Caco-2 (cell line): ENCODE results near the gene GOLT1A. TPM values are rescaled to one million over a fixed set of nuclear protein-coding genes. Genes with fewer than 3 reads are reported as not detected.

Experiments used
- BruUV-seq: library from RNA; stranded (reverse); fragments of 400-500 nt; replicated peaks from 2 replicates; lab custom pipeline; 2021; lab: Mats Ljungman, UMichigan
- CTCF ChIA-PET: fragments of 300-600 bp; sonication (Branson Sonifier 250); formaldehyde crosslinking; loops from one replicate; lab custom pipeline; 2022; ENCODE audit warnings: antibody characterized with exemption; lab: Charles Lee
- POLR2A ChIA-PET: fragments of 300-600 bp; sonication (Branson Sonifier 250); formaldehyde crosslinking; loops from one replicate; lab custom pipeline; 2022; ENCODE audit warnings: antibody characterized with exemption; lab: Charles Lee
- DNase-seq, 2 experiments: peaks; one replicate each; pipeline versions ENCODE4 v3.0.0 to v3.0.0-alpha.2; 2020 to 2022
- H3K27me3 ChIP-seq: replicated peaks from 2 replicates; pipeline ENCODE4 v1.6.0; 2011; ENCODE audit warnings: low read length; ENCODE audit not compliant: control insufficient read depth, insufficient read depth
- H3K36me3 ChIP-seq: 2 replicates; pipeline ENCODE4 v1.5.1; 2011; ENCODE audit warnings: low read length; ENCODE audit not compliant: control insufficient read depth, insufficient read depth
- H3K4me1 ChIP-seq: fragments of 250-450 bp; sonication (Bioruptor Pico); 2 replicates; pipeline ENCODE4 v1.5.1; 2020; ENCODE audit warnings: mild to moderate bottlenecking
- H3K4me3 ChIP-seq: 2 replicates; pipeline ENCODE4 v1.5.1; 2011; ENCODE audit warnings: low read depth, mild to moderate bottlenecking, control low read depth, low read length
- H3K9me3 ChIP-seq: fragments of 250-450 bp; sonication (Bioruptor Pico); 2 replicates; pipeline ENCODE4 v1.5.1; 2020; ENCODE audit warnings: mild to moderate bottlenecking, moderate library complexity
- H3K27ac Mint-ChIP-seq: one replicate; pipeline ENCODE4 v1.8.0; 2022; ENCODE audit warnings: mixed read lengths; ENCODE audit not compliant: unreplicated experiment
- H3K27me3 Mint-ChIP-seq: one replicate; pipeline ENCODE4 v1.8.0; 2022; ENCODE audit warnings: mixed read lengths; ENCODE audit not compliant: insufficient read depth, unreplicated experiment
- H3K36me3 Mint-ChIP-seq: one replicate; pipeline ENCODE4 v1.8.0; 2022; ENCODE audit warnings: mild to moderate bottlenecking, mixed read lengths; ENCODE audit not compliant: insufficient read depth, unreplicated experiment
- H3K4me1 Mint-ChIP-seq: one replicate; pipeline ENCODE4 v1.8.0; 2022; ENCODE audit warnings: low read depth, mixed read lengths; ENCODE audit not compliant: unreplicated experiment
- H3K4me3 Mint-ChIP-seq: one replicate; pipeline ENCODE4 v1.8.0; 2022; ENCODE audit warnings: mild to moderate bottlenecking, moderate library complexity, mixed read lengths; ENCODE audit not compliant: unreplicated experiment
- H3K9me3 Mint-ChIP-seq: one replicate; pipeline ENCODE4 v1.8.0; 2022; ENCODE audit warnings: mixed read lengths; ENCODE audit not compliant: unreplicated experiment
- CTCF ChIP-seq, 2 experiments: fragments of 200-600 bp in 1 of 2; IDR thresholded peaks; 1 replicate in 1 of 2; 2 replicates in 1 of 2; pipeline versions ENCODE4 v1.5.1 to v1.8.0; 2011 to 2022; ENCODE audit warnings: antibody characterized with exemption in 1 of 2, control low read depth in 1 of 2, inconsistent platforms in 1 of 2, low read depth in 1 of 2, low read length in 1 of 2, mild to moderate bottlenecking in 1 of 2, moderate library complexity in 1 of 2; ENCODE audit not compliant: insufficient read depth in 1 of 2, severe bottlenecking in 1 of 2, unreplicated experiment in 1 of 2
- intact Hi-C: fragments of 100-400 bp; cut with micrococcal nuclease; formaldehyde crosslinking; loops from one replicate; pipeline ENCODE4 v1.10.0; 2022; ENCODE audit not compliant: unreplicated experiment
- total RNA-seq: library from RNA; stranded (reverse); gene quantifications from 2 replicates; pipeline ENCODE4 v1.2.3, GENCODE V29; 2022

GOLT1A gene
- total RNA-seq, 1 experiment from 2014 or later, result 25.9 TPM

GRCh38 chr1:204150702-204151551, 62.9 kb downstream of the GOLT1A start:
- H3K27me3 ChIP-seq, result no peaks in the 10 kb centered on the region
- POLR2A ChIA-PET, result interaction anchor here (1.5 kb wide), 1 partner anchor 63 kb away, joined by 5 read pairs; the partner anchor contains the start of gene GOLT1A
- H3K27ac Mint-ChIP-seq, result no peak overlapping the region

GRCh38 chr1:204149635-204150565, 63.9 kb downstream of the GOLT1A start:
- Histone ChIP-seq H3K4me3 (no peak overlapping the region), H3K27me3 (no peaks in the 10 kb centered on the region), H3K36me3 (no peaks in the 10 kb centered on the region; the same call in 1 of the 2 replicates), H3K9me3 (no peaks in the 10 kb centered on the region), H3K4me1 (peaks cover 17% of the 10 kb centered on the region)
- H3K9me3 Mint-ChIP-seq, result no peaks in the 10 kb centered on the region
- ChIA-PET POLR2A (no interaction called here), CTCF (interaction anchor here (0.5 to 1.0 kb wide), 3 partner anchors 12 to 90 kb away, joined by 3 to 4 read pairs (median 4); no protein-coding TSS in a partner anchor)
- BruUV-seq, result no TSS peak
- DNase-seq, result no peak
- intact Hi-C loops, result no loop called here
- no peak for TF ChIP-seq CTCF (IDR thresholded peaks at IDR 0.05; ENCODE audit: insufficient read depth in 1 of 2, low read depth in 1 of 2, low read length in 1 of 2, severe bottlenecking in 1 of 2, unreplicated experiment in 1 of 2)
- H3K27ac Mint-ChIP-seq, result no peak overlapping the region
- no peaks in the 10 kb centered on the region for H3K36me3 Mint-ChIP-seq
- peaks cover 9% of the 10 kb centered on the region for H3K4me1 Mint-ChIP-seq
- peak overlapping the region; percentile 71 for H3K4me3 Mint-ChIP-seq
- no peaks in the 10 kb centered on the region for H3K27me3 Mint-ChIP-seq

More at GRCh38 chr1:204150702-204151551, 62.9 kb downstream of the GOLT1A start:
- Histone ChIP-seq H3K9me3 (no peaks in the 10 kb centered on the region), H3K36me3 (no peaks in the 10 kb centered on the region; the same call in 1 of the 2 replicates), H3K4me1 (peaks cover 7% of the 10 kb centered on the region), H3K4me3 (peak overlapping the region; percentile 59)
- Mint-ChIP-seq H3K4me3 (peak overlapping the region; percentile 71), H3K9me3 (no peaks in the 10 kb centered on the region), H3K36me3 (no peaks in the 10 kb centered on the region), H3K27me3 (no peaks in the 10 kb centered on the region), H3K4me1 (peaks cover under 1% of the 10 kb centered on the region)
- CTCF ChIA-PET, result interaction anchor here (0.5 to 1.0 kb wide), 3 partner anchors 11 to 91 kb away, joined by 3 to 4 read pairs (median 4); no protein-coding TSS in a partner anchor
- intact Hi-C loops, result no loop called here
- no peak for TF ChIP-seq CTCF (IDR thresholded peaks at IDR 0.05; ENCODE audit: insufficient read depth in 1 of 2, low read depth in 1 of 2, low read length in 1 of 2, severe bottlenecking in 1 of 2, unreplicated experiment in 1 of 2)
- BruUV-seq, result no TSS peak
- no peak for DNase-seq

GRCh38 chr1:204149107-204149506, 64.7 kb downstream of the GOLT1A start:
- H3K4me1 Mint-ChIP-seq, result peaks cover 16% of the 10 kb centered on the region
- POLR2A ChIA-PET, result interaction anchor here (0.6 kb wide), 1 partner anchor 324 kb away, joined by 4 read pairs; no protein-coding TSS in a partner anchor
- H3K27me3 Mint-ChIP-seq, result no peaks in the 10 kb centered on the region
- H3K36me3 Mint-ChIP-seq, result no peaks in the 10 kb centered on the region
- no peak for DNase-seq
- H3K9me3 Mint-ChIP-seq, result no peaks in the 10 kb centered on the region
- Histone ChIP-seq H3K9me3 (no peaks in the 10 kb centered on the region), H3K4me1 (peaks cover 22% of the 10 kb centered on the region), H3K36me3 (no peaks in the 10 kb centered on the region; the same call in 1 of the 2 replicates), H3K27me3 (no peaks in the 10 kb centered on the region), H3K4me3 (no peak overlapping the region)
- CTCF ChIA-PET, result no interaction called here
- intact Hi-C loops, result no loop called here
- no peak overlapping the region for H3K4me3 Mint-ChIP-seq
- no peak for TF ChIP-seq CTCF (IDR thresholded peaks at IDR 0.05; ENCODE audit: insufficient read depth in 1 of 2, low read depth in 1 of 2, low read length in 1 of 2, severe bottlenecking in 1 of 2, unreplicated experiment in 1 of 2)
- no TSS peak for BruUV-seq
- no peak overlapping the region for H3K27ac Mint-ChIP-seq
